ENCODE measurements around the gene EFHC1. TPM values are rescaled to one million over a fixed set of nuclear protein-coding genes. Genes with fewer than 3 reads are reported as not detected.

The EFHC1 gene
- polyA plus RNA-seq, 1 experiment = 59.8 TPM

DNA sequence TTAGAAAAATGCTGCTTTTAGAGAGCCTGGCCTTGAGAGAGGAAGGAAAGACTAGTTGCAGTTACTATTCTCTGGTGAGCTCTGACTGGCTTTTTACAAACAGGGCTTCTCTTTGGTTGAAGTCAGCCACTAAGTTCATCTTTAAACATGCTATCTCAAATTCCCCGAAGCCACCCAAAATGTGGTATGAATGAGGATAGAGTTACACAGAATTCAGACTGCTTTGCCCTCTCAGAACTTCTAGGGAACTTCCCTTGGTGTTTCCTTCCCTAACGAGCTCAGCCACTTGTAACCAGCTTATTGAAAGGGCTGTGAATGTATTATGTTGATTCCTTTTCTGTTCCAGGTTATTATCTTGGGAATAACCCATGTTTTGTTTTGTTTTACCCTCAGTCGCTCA lies 73.5 kb downstream of the EFHC1 start:
- DNase-seq (ENCODE audit: low read depth, low spot score) = no peak
- ChIA-PET POLR2A (no interaction called here), CTCF (interaction anchor here (1.0 kb wide), 1 partner anchor 86 kb away, joined by 4 read pairs; no protein-coding TSS in a partner anchor)
- Histone ChIP-seq H3K27me3 (ENCODE audit: control insufficient read depth, insufficient read depth, low read length) (no peaks in the 10 kb centered on the region), H3K4me3 (ENCODE audit: low read depth, low read length) (no peak overlapping the region), H3K27ac (ENCODE audit: low read depth, low read length) (no peak overlapping the region), H3K9me3 (ENCODE audit: control insufficient read depth, insufficient read depth, low read length) (no peaks in the 10 kb centered on the region)
- TF ChIP-seq, protein P1, sequence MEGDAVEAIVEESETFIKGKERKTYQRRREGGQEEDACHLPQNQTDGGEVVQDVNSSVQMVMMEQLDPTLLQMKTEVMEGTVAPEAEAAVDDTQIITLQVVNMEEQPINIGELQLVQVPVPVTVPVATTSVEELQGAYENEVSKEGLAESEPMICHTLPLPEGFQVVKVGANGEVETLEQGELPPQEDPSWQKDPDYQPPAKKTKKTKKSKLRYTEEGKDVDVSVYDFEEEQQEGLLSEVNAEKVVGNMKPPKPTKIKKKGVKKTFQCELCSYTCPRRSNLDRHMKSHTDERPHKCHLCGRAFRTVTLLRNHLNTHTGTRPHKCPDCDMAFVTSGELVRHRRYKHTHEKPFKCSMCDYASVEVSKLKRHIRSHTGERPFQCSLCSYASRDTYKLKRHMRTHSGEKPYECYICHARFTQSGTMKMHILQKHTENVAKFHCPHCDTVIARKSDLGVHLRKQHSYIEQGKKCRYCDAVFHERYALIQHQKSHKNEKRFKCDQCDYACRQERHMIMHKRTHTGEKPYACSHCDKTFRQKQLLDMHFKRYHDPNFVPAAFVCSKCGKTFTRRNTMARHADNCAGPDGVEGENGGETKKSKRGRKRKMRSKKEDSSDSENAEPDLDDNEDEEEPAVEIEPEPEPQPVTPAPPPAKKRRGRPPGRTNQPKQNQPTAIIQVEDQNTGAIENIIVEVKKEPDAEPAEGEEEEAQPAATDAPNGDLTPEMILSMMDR (IDR thresholded peaks at IDR 0.05; ENCODE audit: low read depth, low read length) = no peak

DNA sequence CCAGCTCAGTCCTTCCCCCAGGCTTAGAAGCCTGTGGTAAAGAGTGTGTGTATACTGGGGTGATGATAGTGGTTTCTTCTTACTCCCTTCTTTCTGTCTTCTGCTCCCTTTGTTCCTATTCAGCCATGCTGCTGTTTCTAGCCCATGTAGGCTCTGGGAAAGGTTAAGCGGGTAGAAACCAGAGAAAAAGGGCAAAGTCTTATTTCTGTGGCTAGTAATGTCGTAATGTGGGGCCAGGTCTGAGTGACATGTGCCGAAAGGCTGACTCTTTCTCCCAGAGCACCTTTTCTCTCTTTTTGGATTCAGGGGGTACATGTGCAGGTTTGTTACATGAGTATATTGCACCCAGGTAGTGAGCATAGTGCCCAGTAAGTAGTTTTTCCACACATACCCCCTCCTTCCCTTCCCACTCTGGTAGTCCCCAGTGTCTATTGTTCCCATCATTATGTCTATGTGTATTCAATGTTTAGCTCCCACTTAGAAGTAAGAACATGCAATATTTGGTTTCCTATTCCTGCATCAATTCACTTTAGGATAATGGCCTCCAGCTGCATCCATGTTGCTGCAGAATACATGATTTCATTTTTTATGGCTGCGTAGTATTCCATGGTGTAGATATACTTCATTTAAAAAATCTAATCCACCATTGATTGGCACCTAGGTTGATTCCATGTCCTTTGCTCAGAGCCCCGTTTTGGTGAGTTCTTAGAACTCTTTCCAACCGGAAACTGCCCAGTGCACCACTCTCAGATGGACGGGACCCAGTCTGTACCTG lies 74.3 kb downstream of the EFHC1 start:
- H3K27ac ChIP-seq (ENCODE audit: low read depth, low read length) = no peak overlapping the region
- POLR2A ChIA-PET = no interaction called here
- TF ChIP-seq, protein P1 (IDR thresholded peaks at IDR 0.05; ENCODE audit: low read depth, low read length) = no peak
- no peaks in the 10 kb centered on the region for H3K27me3 ChIP-seq (ENCODE audit: control insufficient read depth, insufficient read depth, low read length)
- no peak overlapping the region for H3K4me3 ChIP-seq (ENCODE audit: low read depth, low read length)
- CTCF ChIA-PET = interaction anchor here (0.5 to 1.0 kb wide), 2 partner anchors 87 kb away, joined by 3 to 4 read pairs; no protein-coding TSS in a partner anchor
- H3K9me3 ChIP-seq (ENCODE audit: control insufficient read depth, insufficient read depth, low read length) = no peaks in the 10 kb centered on the region
- DNase-seq (ENCODE audit: low read depth, low spot score) = no peak

DNA sequence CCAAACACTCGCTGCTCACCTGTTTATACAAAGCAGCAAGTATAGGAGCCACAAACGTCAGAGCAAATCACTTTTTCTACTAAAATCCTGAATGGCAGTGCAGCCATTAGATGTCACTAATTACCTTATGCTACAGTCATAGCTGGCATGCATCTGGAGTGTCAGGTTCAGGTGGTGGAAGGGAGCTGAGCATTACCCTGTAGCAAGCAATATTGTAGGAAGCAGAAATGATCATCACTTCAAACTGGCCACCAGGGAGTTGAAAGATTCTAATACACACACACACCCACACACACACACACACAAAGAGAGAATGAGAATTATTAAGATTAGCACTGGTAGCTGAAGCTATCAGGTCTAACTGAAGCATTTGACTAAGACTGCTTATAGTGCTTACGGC lies 75.8 kb downstream of the EFHC1 start:
- POLR2A ChIA-PET = interaction anchor here (1.2 kb wide), 1 partner anchor 72 kb away, joined by 4 read pairs; no protein-coding TSS in a partner anchor
- no peaks in the 10 kb centered on the region for H3K27me3 ChIP-seq (ENCODE audit: control insufficient read depth, insufficient read depth, low read length)
- H3K27ac ChIP-seq (ENCODE audit: low read depth, low read length) = no peak overlapping the region
- no peak for DNase-seq (ENCODE audit: low read depth, low spot score)
- CTCF ChIA-PET = interaction anchor here (0.5 to 1.4 kb wide), 2 partner anchors 81 to 101 kb away, joined by 3 to 8 read pairs; partner anchors contain the start of gene TRAM2
- no peaks in the 10 kb centered on the region for H3K9me3 ChIP-seq (ENCODE audit: control insufficient read depth, insufficient read depth, low read length)
- TF ChIP-seq, protein P1 (IDR thresholded peaks at IDR 0.05; ENCODE audit: low read depth, low read length) = no peak
- no peak overlapping the region for H3K4me3 ChIP-seq (ENCODE audit: low read depth, low read length)

DNA sequence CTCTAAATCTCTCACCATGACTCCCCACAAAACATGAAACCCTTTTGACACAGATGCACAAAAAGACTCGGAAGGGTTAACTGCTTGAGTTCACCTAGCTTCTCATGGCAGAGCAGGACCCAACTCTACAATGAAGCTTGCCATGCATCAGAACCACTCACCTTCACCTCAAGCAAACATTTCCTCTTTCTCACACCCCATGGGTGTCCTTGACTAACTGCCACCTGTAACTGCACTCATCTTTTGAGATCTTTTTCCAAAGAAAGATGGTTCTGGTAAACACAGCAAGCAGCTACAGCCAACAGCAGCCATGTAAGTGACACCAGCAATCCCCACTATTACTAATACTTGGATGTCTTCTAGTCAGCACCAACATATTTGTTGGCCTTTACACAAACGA lies 76.5 kb downstream of the EFHC1 start:
- no peak overlapping the region for H3K27ac ChIP-seq (ENCODE audit: low read depth, low read length)
- H3K4me3 ChIP-seq (ENCODE audit: low read depth, low read length) = no peak overlapping the region
- CTCF ChIA-PET = interaction anchor here (0.5 to 1.4 kb wide), 3 partner anchors 80 to 100 kb away, joined by 3 to 8 read pairs (median 4); partner anchors contain the start of gene TRAM2
- TF ChIP-seq, protein P1 (IDR thresholded peaks at IDR 0.05; ENCODE audit: low read depth, low read length) = no peak
- H3K9me3 ChIP-seq (ENCODE audit: control insufficient read depth, insufficient read depth, low read length) = no peaks in the 10 kb centered on the region
- no peaks in the 10 kb centered on the region for H3K27me3 ChIP-seq (ENCODE audit: control insufficient read depth, insufficient read depth, low read length)
- DNase-seq (ENCODE audit: low read depth, low spot score) = no peak
- POLR2A ChIA-PET = no interaction called here

Measured in AG04450 (cell line).